Measurements from ENCODE around the gene SMIM24. TPM values are rescaled to one million over a fixed set of nuclear protein-coding genes. Genes with fewer than 3 reads are reported as not detected.

The SMIM24 gene
- total and polyA plus RNA-seq, 10 of the 15 experiments (the other 5 are each of a cell fraction or from before 2014, with no cell fraction given), result 0.14 to 0.44 (median 0.23) TPM; not detected in 4

DNA sequence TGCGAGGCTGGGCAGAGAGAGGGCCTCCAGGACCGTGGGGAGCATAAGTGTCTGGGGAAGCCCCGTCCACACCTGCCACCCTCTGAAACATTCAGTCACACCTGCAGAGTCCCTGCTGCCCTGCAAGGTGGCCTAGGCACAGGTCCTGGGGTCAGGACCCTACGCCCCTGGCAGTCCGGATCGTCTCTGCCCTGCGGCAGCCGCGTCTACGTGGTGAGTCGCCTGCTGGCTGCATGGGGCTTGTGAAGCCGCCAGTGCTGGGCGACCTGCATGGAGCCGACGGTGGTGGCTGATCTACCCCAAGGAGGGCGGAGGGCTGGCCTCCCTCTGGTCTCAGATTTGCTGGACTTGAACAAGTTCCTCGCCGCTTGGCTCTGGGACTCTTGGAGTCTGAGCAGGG is 38.8 kb upstream of the SMIM24 start:
- ChIA-PET SMC1A (ENCODE audit: uncharacterized antibody, unreplicated experiment) (no interaction called here), CTCF (interaction anchor here (0.6 kb wide), 1 partner anchor 91 kb away, joined by 3 read pairs; no protein-coding TSS in a partner anchor)

More for the DNA sequence above, 38.8 kb upstream of the SMIM24 start:
- Histone ChIP-seq H2AFZ (ENCODE audit: control insufficient read depth, low read depth, low read length) (no peak overlapping the region), H3K27me3 (replicated peaks in 1 of 2; ENCODE audit: control insufficient read depth in 2 of 2, insufficient read depth in 2 of 2, low read length in 1 of 2) (no peaks in the 10 kb centered on the region), H3K9ac (ENCODE audit: control insufficient read depth, insufficient read depth, low read length) (no peak overlapping the region), H3K4me2 (ENCODE audit: control insufficient read depth, insufficient read depth) (no peak overlapping the region), H4K20me1 (ENCODE audit: control insufficient read depth, insufficient read depth) (no peaks in the 10 kb centered on the region), H3K27ac (ENCODE audit: control insufficient read depth, insufficient read depth) (no peak overlapping the region), H3K4me1 (ENCODE audit: control insufficient read depth, insufficient read depth, low read length) (peaks cover 4% of the 10 kb centered on the region; the same call in 1 of the 2 replicates), H3K36me3 (ENCODE audit: control insufficient read depth in 2 of 2, insufficient read depth in 2 of 2, low read length in 1 of 2) (peaks cover 3 to 19% of the 10 kb centered on the region in 2 experiments; a peak in 2 of 4 replicates), H3K79me2 (ENCODE audit: control insufficient read depth, insufficient read depth, low read length) (peaks cover 5% of the 10 kb centered on the region), H3K4me3 (no peak overlapping the region), H3K9me3 (replicated peaks; ENCODE audit: control insufficient read depth, insufficient read depth, low read length) (no peaks in the 10 kb centered on the region)
- no TSS peak for BruUV-seq (replicated peaks)
- ATAC-seq, result no peak
- ChIA-PET RAD21 (ENCODE audit: unreplicated experiment) (no interaction called here), POLR2A (no interaction called here)
- intact Hi-C loops (cut with micrococcal nuclease; ENCODE audit: unreplicated experiment), result no loop called here
- 93% methylated on average over 18 of the region's 18 CpGs for WGBS (ENCODE audit: insufficient coverage, insufficient replicate concordance, low lambda C conversion rate, missing lambda C conversion rate)
- TF ChIP-seq LARP7 (IDR thresholded peaks at IDR 0.05), result no peak
- TF ChIP-seq ZZZ3 (IDR thresholded peaks at IDR 0.05; ENCODE audit: control insufficient read depth, insufficient read length, low read depth), result no peak
- no peak for TF ChIP-seq RFX5 (IDR thresholded peaks at IDR 0.05; ENCODE audit: low read depth, low read length)
- TF ChIP-seq SREBF1 (IDR thresholded peaks at IDR 0.05; ENCODE audit: low read length), result no peak
- no peak for TF ChIP-seq TARDBP (IDR thresholded peaks at IDR 0.05; ENCODE audit: borderline replicate concordance)
- TF ChIP-seq NRF1 (conservative IDR thresholded peaks at IDR 0.05; ENCODE audit: low read depth, low read length), result no peak
- no peak for TF ChIP-seq MYC (IDR thresholded peaks at IDR 0.05; ENCODE audit: insufficient read depth, insufficient read length, insufficient replicate concordance, low read length, severe bottlenecking)
- TF ChIP-seq SREBF2 (IDR thresholded peaks at IDR 0.05; ENCODE audit: low read length), result no peak
- TF ChIP-seq, protein P1, sequence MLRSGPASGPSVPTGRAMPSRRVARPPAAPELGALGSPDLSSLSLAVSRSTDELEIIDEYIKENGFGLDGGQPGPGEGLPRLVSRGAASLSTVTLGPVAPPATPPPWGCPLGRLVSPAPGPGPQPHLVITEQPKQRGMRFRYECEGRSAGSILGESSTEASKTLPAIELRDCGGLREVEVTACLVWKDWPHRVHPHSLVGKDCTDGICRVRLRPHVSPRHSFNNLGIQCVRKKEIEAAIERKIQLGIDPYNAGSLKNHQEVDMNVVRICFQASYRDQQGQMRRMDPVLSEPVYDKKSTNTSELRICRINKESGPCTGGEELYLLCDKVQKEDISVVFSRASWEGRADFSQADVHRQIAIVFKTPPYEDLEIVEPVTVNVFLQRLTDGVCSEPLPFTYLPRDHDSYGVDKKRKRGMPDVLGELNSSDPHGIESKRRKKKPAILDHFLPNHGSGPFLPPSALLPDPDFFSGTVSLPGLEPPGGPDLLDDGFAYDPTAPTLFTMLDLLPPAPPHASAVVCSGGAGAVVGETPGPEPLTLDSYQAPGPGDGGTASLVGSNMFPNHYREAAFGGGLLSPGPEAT (IDR thresholded peaks at IDR 0.05; ENCODE audit: low read depth), result no peak
- TF ChIP-seq SRF (IDR thresholded peaks at IDR 0.05; ENCODE audit: low read depth in 2 of 2, low read length in 2 of 2), result no peak
- in situ Hi-C loops (cut with MboI), result no loop called here
- FAIRE-seq, result no peak
- no peak for DNase-seq (ENCODE audit: low read depth, low spot score)
